ENCODE measurements around the gene FGG.

Gene FGG

GRCh38 chr4:154595807-154596206 is 16.6 kb downstream of the FGG start:
- TF ChIP-seq NFIC (IDR thresholded peaks at IDR 0.05) (no peak), EGR1 (IDR thresholded peaks at IDR 0.05) (no peak), RAD21 (IDR thresholded peaks at IDR 0.05; ENCODE audit: low read depth) (no peak), CREB1 (IDR thresholded peaks at IDR 0.05; ENCODE audit: low read depth) (no peak), USF1 (IDR thresholded peaks at IDR 0.05) (no peak), TCF12 (IDR thresholded peaks at IDR 0.05; ENCODE audit: low read depth) (no peak), MAX (IDR thresholded peaks at IDR 0.05) (no peak), TAF1 (IDR thresholded peaks at IDR 0.05; ENCODE audit: low read depth) (no peak), FOXM1 (IDR thresholded peaks at IDR 0.05; ENCODE audit: borderline replicate concordance, low read depth) (no peak), REST (IDR thresholded peaks at IDR 0.05; ENCODE audit: low read depth) (no peak), CEBPB (IDR thresholded peaks at IDR 0.05) (no peak), ZBTB7A (IDR thresholded peaks at IDR 0.05; ENCODE audit: low read depth) (no peak), EP300 (IDR thresholded peaks at IDR 0.05; ENCODE audit: borderline replicate concordance) (no peak), YY1 (IDR thresholded peaks at IDR 0.05; ENCODE audit: low read depth) (no peak), TEAD4 (IDR thresholded peaks at IDR 0.05) (no peak)

- TF ChIP-seq MAX (IDR thresholded peaks at IDR 0.05) (no peak), RAD21 (IDR thresholded peaks at IDR 0.05; ENCODE audit: low read depth) (no peak), TCF12 (IDR thresholded peaks at IDR 0.05; ENCODE audit: low read depth) (no peak), CEBPB (IDR thresholded peaks at IDR 0.05) (no peak), TEAD4 (IDR thresholded peaks at IDR 0.05) (no peak), NFIC (IDR thresholded peaks at IDR 0.05) (no peak), EP300 (IDR thresholded peaks at IDR 0.05; ENCODE audit: borderline replicate concordance) (no peak), ZBTB7A (IDR thresholded peaks at IDR 0.05; ENCODE audit: low read depth) (no peak), CREB1 (IDR thresholded peaks at IDR 0.05; ENCODE audit: low read depth) (no peak), YY1 (IDR thresholded peaks at IDR 0.05; ENCODE audit: low read depth) (no peak), FOXM1 (IDR thresholded peaks at IDR 0.05; ENCODE audit: borderline replicate concordance, low read depth) (no peak), REST (IDR thresholded peaks at IDR 0.05; ENCODE audit: low read depth) (no peak), TAF1 (IDR thresholded peaks at IDR 0.05; ENCODE audit: low read depth) (no peak), EGR1 (IDR thresholded peaks at IDR 0.05) (no peak), USF1 (IDR thresholded peaks at IDR 0.05) (no peak)
These were observed 18.6 kb downstream of the FGG start for GRCh38 chr4:154593868-154594267.

- TF ChIP-seq CREB1 (IDR thresholded peaks at IDR 0.05; ENCODE audit: low read depth) (no peak), RAD21 (IDR thresholded peaks at IDR 0.05; ENCODE audit: low read depth) (no peak), EGR1 (IDR thresholded peaks at IDR 0.05) (no peak), TCF12 (IDR thresholded peaks at IDR 0.05; ENCODE audit: low read depth) (no peak), EP300 (IDR thresholded peaks at IDR 0.05; ENCODE audit: borderline replicate concordance) (no peak), NFIC (IDR thresholded peaks at IDR 0.05) (no peak), USF1 (IDR thresholded peaks at IDR 0.05) (no peak), ZBTB7A (IDR thresholded peaks at IDR 0.05; ENCODE audit: low read depth) (no peak), YY1 (IDR thresholded peaks at IDR 0.05; ENCODE audit: low read depth) (no peak), FOXM1 (IDR thresholded peaks at IDR 0.05; ENCODE audit: borderline replicate concordance, low read depth) (no peak), MAX (IDR thresholded peaks at IDR 0.05) (no peak), TEAD4 (IDR thresholded peaks at IDR 0.05) (no peak)
These were observed 20.6 kb downstream of the FGG start for GRCh38 chr4:154591890-154592289.

- no peak for TF ChIP-seq RAD21 (IDR thresholded peaks at IDR 0.05; ENCODE audit: low read depth)
- no peak for TF ChIP-seq EP300 (IDR thresholded peaks at IDR 0.05; ENCODE audit: borderline replicate concordance)
- no peak for TF ChIP-seq TCF12 (IDR thresholded peaks at IDR 0.05; ENCODE audit: low read depth)
- TF ChIP-seq USF1 (IDR thresholded peaks at IDR 0.05), result no peak
- TF ChIP-seq NFIC (IDR thresholded peaks at IDR 0.05), result no peak
- TF ChIP-seq ZBTB7A (IDR thresholded peaks at IDR 0.05; ENCODE audit: low read depth), result no peak
- TF ChIP-seq CREB1 (IDR thresholded peaks at IDR 0.05; ENCODE audit: low read depth), result no peak
- TF ChIP-seq CEBPB (IDR thresholded peaks at IDR 0.05), result no peak
- no peak for TF ChIP-seq FOXM1 (IDR thresholded peaks at IDR 0.05; ENCODE audit: borderline replicate concordance, low read depth)
- TF ChIP-seq TAF1 (IDR thresholded peaks at IDR 0.05; ENCODE audit: low read depth), result no peak
These were observed 22.0 kb downstream of the FGG start, which contains the start of gene FGA for GRCh38 chr4:154590329-154591006. FGA (minus strand) TSS chr4:154590742; CDS start chr4:154590687, 55 bp downstream.
